Stimulated activated CD4-positive, alpha-beta T cell treated with anti-CD3 and anti-CD28 coated beads, Interleukin-12 subunit alpha, Interleukin-12 subunit beta, amount 100 ng/mL, for 48 hours (primary cell): ENCODE measurements around the gene MYLK.

Experiments
- DNase-seq, 3 donors: peaks; one replicate each; pipeline ENCODE4 v3.0.0-alpha.2; 2020; ENCODE audit warnings: low read depth in 2 of 3, low spot score in 1 of 3

MYLK gene

GRCh38 chr3:123876858-123877257, 7.3 kb downstream of the MYLK start:
- DNase-seq = no peak

- no peak for DNase-seq
These were observed 11.5 kb downstream of the MYLK start for GRCh38 chr3:123872621-123873020.

- DNase-seq = no peak
These were observed 12.2 kb downstream of the MYLK start for GRCh38 chr3:123871946-123872345.

GRCh38 chr3:123870033-123870432, 14.1 kb downstream of the MYLK start:
- DNase-seq = no peak

- DNase-seq = no peak
These were observed 15.0 kb downstream of the MYLK start for GRCh38 chr3:123869165-123869564.

GRCh38 chr3:123864706-123865105, 19.4 kb downstream of the MYLK start:
- DNase-seq = no peak

- DNase-seq = no peak
These were observed 22.0 kb downstream of the MYLK start for GRCh38 chr3:123862152-123862551.

GRCh38 chr3:123861081-123861836, 22.9 kb downstream of the MYLK start:
- DNase-seq = no peak

GRCh38 chr3:123859177-123859576, 25.0 kb downstream of the MYLK start:
- no peak for DNase-seq

- no peak for DNase-seq
These were observed 29.2 kb downstream of the MYLK start for GRCh38 chr3:123854905-123855304.

GRCh38 chr3:123853686-123854372, 30.3 kb downstream of the MYLK start:
- no peak for DNase-seq

- DNase-seq = no peak
These were observed 36.9 kb downstream of the MYLK start for GRCh38 chr3:123847209-123847608.

- no peak for DNase-seq
These were observed 40.5 kb downstream of the MYLK start for GRCh38 chr3:123843668-123844067.

- DNase-seq = no peak
These were observed 41.4 kb downstream of the MYLK start for GRCh38 chr3:123842711-123843110.

- DNase-seq = no peak
These were observed 42.5 kb downstream of the MYLK start for GRCh38 chr3:123841476-123842238.

- DNase-seq = no peak
These were observed 43.2 kb downstream of the MYLK start for GRCh38 chr3:123840961-123841360.

GRCh38 chr3:123837858-123838257, 46.3 kb downstream of the MYLK start:
- no peak for DNase-seq

GRCh38 chr3:123834631-123835030, 49.5 kb downstream of the MYLK start:
- DNase-seq = no peak

GRCh38 chr3:123833398-123833785, 50.7 kb downstream of the MYLK start:
- DNase-seq = no peak

- DNase-seq = no peak
These were observed 51.3 kb downstream of the MYLK start for GRCh38 chr3:123832692-123833397.

- no peak for DNase-seq
These were observed 52.7 kb downstream of the MYLK start for GRCh38 chr3:123831420-123831819.
